NOMO-1 (cell line): Measurements from ENCODE around the gene ANKRD29.

Experiments used
- DNase-seq, 2 experiments: peaks; one replicate each; lab custom pipeline; 2025; ENCODE audit not compliant: unreplicated experiment in 2 of 2; lab: John Stamatoyannopoulos, UW

ANKRD29 gene

DNA sequence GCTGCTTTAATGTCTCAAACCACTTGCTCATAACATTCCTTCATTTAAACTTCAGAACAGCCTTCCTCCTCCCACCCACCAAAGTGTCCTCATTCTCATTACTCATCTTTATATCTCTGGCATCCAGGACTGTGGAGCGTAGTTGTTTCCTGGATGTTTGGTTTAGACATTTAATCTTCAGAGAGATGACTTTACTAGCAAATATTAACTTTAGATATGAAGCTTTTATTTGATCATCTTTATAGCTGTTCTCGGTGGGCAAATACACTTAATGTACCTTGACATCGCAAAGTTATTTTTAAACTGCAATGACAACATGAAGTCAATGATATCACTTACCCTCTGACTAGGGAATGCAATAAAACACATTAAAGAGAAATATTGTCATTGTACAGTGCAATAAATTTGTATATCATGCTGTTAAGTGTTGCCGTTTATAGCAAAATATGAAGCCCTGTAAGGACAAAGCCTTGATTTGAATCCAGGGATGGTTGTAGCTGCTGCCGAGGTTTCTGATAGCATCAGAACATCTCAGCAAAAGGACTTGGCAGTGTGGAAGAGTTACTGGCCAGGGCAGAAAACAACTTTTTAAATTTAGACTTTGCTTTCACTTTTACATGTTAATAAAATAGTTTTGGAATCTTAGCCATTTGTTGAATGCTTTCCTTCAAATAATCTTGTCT is 21.9 kb upstream of the ANKRD29 start:
- no peak for DNase-seq

DNA sequence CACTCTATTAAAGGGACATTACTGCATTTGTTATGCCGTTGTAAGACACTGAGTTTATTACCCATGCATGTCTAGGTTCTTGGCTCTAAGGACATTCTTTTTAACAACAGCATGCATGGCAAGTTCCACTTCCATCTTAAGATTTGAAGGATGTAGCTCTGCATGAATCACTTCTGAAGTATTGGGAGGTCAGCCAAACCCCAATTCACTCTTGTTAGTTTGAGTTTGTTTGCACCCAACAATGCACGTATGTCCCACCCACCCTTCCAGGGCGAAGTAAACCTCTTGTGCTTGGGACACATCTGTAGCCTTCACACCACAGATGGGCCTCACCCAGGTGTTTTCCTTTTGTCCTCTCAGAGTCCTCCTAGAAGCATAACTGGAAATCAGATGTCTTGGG is 21.0 kb upstream of the ANKRD29 start:
- no peak for DNase-seq

DNA sequence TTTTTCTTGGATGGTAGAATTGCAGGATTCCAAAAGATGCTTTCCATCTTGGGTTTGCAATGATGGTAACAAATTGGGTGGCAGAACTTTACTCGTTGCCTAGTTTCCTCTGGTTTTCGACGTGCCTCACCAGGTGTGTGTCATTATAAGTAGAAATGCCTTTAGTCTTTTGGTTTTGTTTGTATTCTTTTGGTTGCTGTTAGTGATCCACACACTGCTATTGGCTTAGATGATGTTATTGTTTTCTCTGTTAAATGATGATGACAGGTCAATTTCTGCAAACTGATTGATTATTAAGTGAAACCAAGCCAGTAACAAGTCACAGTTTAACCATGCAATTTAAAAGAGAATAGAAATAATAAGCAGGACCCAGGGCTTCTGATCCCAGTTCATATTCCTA is 20.4 kb upstream of the ANKRD29 start:
- DNase-seq = no peak

DNA sequence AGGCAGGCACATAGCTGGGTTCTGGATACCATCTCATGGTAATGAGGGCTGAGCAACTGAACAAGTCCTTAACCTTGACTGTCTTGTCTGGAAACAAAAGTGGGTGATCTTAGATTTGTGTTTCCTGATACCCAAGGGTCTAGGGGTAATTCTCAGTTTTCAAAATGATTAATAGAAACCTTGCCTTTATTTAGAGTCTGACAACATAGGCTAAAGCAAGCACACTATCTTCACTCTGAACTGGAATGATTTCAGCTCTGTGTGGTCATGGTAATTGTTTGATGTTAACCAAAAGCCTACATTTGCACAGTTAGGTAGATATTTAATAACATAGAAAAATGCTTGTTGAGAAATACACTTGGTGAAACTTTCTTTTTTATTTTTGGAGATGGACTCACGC is 19.8 kb upstream of the ANKRD29 start:
- DNase-seq = no peak

DNA sequence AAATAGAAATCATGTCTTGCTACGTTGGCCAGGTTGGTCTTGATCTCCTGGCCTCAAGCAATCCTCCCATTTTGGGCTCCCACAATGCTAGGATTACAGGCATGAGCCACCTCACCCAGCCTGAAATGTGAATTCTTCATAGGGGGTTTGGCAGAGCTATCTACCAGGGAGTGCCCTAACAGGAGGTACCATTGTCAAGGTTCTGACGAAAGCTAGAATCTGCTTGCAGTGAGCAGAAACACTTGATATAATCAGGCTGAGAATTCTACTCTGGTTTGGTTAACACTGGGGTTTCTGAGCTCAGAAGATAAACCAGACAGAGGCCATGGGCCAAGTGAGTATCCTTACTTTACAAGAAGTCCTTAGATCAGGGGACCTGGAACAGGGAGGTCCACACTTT is 19.3 kb upstream of the ANKRD29 start:
- no peak for DNase-seq

DNA sequence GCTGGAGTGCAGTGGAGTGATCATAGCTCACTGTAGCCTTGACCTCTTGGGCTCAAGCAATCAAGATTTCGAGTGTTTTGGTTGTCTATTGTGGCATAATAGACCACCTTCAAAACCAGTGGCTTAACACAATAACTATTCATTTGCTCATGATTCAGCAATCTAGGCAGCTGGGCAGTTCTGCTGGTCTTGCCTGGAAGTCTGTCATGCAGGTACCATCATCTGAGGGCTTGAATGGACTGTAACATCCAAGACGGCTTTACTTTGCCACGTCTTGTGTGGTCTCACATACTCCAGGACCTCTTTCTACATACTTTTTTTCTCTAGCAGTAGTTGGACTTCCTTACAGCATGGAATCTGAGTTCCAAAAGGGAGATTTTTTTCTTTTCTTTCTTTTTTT is 13.2 kb upstream of the ANKRD29 start:
- DNase-seq = no peak

DNA sequence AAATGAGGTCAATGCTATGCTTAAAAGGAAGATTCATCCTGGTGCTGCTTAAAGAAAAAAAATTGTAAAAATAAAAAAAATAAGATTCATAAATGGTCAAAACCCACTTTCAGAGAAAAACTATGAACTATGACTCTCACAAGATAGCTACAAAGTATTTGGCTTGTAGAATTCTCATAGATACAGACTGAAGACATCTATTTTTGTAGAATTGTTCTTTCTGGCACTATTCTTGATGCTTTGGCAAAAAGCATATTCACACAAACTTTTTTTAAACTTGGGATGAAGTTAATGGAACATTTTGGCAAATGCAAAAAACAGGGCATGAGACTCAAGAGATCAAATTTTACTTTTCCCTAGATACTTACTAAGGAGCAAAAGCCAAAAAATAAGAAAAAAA is 12.5 kb upstream of the ANKRD29 start:
- DNase-seq = no peak

DNA sequence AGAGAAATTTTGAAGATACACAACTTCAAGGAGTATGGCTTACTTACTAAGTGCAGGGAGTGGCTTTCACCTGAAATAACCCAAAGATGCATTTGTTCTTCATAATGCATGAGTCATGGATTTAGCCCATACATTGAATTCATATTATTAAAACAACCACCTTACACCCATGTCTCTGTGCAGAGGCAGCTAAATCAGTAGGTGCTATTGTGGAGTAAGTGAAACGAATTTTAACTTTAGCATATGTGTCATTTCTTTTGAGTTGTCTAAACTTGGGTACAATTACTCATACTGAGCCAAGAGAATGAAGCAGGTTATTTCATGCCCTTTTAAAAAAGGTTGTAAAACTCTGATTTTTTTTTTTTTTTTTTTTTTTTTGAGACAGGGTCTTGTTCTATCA is 11.0 kb upstream of the ANKRD29 start:
- DNase-seq = no peak

DNA sequence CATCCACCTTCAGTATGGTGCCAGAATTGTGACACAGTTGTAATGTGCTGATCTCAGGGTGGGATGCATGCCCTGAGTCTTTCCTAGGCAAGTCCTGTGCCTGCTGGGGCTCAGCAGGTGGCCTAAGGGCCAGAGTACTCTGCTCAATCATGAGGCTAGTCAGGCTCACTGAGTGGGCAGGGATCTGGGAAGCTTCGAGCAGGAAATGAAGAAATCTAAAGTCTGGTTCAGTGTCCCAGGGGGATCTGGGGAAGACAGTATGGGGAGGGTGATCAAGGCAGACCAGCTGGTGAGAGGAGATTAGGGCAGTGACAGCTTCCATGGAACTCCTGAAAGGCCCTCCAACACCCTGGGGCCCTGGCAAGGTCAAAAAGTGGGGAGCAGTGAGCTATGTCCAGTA is 8.9 kb upstream of the ANKRD29 start:
- no peak for DNase-seq

DNA sequence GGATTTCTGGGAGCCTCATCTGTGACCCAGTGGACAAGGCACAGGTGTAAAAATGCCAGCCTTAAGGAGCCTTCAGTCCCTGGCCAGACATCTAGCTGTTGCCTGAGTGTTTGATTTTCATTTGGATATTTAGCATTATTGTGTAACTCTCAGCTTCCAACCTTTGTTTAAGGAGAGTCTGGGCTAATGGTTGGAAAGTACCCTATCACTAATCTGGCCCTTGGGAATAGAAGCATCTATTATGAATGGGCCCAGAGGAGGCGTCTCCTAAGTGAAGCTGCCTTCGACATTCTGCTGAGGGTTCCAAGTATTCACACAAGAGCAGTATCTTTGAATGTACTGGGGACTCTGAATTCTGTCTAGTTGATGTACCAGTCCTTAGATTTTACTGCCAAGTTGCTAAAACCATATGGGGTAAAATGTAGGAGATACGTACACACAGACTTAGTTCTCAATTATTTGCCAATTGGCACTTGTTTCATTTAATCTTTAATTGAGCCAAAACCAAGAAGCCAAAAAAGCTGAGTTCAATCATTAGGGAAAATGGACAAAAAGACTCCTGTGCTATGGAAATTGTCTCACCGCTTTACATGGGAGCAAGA is 7.2 kb upstream of the ANKRD29 start:
- DNase-seq = no peak

DNA sequence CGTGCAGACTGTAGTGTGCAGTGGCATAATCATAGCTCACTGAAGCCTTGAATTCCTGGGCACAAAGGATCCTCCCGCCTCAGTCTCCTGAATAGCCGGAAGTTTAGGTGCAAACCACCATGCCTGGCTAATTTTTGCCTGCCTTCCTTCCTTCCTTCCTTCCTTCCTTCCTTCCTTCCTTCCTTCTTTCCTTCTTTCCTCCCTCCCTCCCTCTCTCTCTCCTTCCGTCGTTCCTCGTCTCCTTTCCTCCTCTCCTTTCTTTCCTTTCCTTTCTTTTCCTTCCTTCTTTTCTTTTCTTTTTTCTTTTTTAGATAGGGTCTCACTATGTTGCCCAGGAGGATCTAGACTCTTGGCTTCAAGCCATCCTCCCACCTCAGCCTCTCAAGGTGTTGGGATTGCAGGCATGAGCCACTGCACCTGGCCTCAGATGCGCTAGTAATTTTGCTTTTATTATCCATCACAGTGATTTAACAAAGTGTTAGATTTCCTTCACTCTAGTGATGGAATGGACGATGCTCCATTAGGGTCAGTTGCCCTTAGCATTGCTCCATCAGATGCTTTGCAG is 6.6 kb upstream of the ANKRD29 start:
- no peak for DNase-seq

DNA sequence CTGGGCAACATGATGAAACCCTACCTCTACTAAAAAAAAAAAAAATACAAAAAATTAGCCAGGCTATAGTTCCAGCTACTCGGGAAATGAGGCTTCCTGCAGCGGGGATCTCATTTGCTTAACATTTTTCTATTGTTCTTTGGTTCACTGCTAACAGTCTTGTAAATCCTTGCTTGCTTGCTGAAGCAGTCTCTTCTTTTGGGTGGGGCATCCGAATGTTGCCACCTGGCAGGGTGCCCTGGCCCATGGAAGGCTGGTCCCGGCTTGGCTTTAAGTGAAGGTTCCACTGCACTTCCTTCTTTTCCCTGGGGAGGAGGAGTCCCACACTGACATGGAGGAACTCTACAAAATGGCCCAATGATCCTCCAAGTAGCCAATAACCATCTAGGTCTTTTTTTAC is 6.0 kb upstream of the ANKRD29 start:
- no peak for DNase-seq

DNA sequence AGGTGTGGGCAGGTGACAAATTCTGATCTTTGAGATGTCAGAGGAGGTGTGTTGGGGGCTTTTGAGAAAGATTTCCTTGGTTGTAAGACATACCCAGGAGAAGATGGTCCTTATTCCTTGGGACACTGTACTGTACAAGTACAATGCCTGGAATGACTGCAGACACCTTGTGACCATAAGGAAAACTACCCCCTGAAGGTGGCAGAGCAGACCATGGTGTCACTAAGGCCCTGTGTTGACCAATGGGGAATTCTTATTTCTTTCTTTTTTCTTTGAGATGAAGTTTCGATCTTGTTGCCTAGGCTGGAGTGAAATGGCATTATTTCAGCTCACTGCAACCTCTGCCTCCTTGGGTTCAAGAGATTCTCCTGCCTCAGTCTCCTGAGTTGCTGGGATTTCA is 4.4 kb upstream of the ANKRD29 start:
- DNase-seq = no peak

DNA sequence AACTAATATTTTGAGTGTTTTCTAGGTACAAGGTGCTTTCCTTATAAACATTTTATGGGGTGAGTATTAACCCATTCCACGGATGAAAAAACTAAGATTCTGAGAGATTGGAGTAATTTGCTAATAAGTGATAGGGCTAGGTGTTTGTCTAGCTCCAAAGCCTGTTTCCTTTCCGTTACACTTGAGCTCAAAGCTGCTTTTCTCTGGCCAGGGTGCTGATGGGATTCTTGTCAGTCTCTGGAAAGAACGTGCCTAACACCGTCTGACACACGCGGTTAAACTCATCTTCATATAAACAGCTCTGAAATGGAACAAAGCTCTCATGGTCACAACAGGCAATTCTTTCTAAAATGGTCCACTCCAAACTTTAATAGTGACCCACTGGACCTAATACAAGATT is 2.0 kb upstream of the ANKRD29 start:
- no peak for DNase-seq

DNA sequence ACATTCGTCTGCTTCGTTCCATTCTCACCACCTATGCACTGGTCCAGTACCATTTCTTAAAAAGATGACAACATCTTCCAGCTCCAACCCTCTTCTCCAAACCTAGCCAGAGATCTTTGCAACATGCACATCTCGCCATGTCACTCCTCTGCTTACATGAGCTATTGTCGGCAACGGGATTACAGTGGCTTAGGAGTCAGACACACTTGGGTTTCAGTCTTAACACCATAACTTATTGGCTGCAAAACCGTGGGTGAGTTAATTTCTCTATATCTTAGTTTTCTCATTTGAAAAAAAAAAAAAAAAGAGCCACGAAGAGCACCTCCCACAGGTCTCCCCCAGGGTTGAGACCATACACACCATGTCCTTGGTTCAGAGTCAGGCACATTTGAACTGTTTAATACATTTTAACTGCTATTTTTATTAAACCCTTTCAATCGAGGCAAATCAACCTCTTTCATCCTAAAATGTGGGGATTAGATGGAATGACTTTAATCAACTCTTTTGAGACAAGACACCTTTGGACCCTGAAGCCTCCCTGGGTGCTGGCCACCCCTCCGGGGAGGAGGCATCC is 889 bp downstream of the ANKRD29 start:
- DNase-seq = no peak

DNA sequence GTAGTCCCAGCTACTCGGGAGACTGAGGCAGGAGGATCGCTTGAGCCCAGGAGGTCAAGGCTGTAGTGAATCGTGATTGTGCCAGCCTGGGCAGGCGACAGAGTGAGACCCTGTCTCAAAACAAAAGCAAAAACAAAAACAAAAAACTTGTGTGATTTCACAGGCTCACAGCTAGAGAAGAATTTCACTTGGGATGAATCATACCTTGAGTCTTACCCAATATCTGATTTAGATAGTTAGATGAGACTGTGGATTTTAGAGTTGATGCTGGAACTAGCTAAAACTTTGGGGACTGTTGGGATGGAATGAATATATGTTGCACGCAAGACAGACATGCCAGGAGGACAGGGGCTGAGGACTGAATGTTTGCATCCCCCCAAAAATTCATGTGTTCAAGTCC is 4.4 kb downstream of the ANKRD29 start:
- no peak for DNase-seq

DNA sequence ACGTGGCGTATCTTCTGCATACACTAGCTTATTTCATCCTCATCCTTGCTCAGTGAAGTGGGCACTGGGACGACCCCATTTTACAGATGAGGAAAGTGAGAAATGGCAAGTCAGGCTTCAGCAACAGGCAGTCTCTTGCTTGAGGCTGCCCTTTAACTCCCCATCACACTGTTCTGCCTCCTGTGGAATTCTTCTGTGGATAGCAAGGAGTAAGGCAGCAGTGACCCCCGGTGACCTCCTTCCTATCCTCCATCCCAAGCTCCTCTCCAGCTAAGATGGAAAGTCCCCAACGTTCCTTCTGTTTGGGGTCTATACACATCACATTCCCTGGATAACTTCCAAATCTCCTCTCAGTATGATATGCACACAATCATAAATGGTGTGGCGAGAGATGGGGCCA is 10.5 kb downstream of the ANKRD29 start:
- no peak for DNase-seq

DNA sequence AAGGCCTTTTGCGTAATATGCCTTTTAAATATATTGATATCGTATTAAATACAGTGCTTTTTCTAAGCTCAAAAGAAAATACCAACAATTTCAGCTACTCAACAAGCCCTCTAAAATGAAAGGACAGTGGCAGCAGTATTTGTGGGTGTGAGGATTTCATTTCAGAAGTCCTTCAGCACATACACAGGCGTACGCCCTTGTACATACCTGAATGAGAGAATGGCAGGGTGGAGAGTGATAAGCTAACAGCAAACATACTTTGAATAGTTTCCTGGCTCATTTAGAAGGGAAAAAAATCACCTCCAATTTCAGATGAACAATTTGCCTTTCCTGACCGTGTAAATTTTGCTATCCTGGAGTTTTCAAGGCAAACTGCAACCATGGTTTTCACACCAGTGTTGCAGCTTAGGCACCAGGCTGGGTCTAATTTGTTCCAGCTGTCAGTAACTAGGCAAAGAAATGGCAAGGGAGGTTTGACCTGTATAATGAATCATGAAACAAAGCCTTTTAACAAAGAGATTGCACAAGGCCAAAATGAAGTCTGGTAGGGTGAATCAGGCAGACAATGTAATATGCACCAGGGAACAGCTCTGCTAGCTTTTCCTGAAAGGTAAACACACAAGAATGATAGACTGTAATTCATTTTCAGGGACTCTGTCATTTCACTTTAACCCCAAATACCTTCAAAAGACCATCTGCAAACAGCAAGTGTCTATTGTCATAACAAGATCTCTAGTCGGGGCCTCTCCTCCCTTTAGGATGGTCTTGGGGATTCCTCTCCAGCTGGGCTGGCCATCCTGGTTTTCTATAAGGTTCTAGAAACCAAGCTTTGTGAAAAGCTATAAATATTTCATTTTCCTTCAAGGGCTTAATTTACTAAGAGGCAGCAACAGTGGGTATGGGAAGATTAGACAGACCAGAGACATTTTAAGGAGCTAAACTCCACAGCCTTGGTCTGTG is 11.5 kb downstream of the ANKRD29 start:
- no peak for DNase-seq

DNA sequence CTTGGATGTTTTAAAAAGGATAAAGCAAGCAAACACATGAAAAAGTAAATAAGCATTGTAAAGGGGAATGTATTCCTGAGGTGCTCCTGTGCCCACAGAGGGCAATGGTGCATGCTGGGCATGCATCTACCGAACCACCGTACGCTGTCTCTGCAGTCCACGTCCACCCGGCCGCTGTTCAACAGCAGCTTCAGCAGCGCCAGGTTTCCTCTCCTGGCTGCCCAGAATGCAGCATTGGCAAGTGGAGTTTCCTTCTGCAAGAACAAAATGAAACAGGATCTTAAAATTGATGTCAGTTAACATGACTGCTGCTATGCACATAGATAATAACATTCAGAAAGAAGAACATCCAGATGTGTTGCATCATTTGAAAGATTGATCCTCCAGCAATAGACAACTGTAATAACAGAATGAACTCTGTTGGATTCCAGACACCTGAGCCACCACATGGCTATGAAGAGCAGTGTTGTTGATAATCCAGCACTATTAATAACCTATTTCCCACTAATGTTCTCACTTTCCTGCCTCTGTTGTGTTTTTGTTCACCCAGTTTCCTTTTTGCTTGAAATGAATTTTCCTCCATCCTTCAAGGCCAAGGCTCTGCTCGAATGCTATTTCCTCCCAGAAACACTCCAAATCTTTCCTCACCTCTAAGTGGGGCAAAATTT is 13.6 kb downstream of the ANKRD29 start:
- peak in 1 of 2 experiments; percentile 57 for DNase-seq

DNA sequence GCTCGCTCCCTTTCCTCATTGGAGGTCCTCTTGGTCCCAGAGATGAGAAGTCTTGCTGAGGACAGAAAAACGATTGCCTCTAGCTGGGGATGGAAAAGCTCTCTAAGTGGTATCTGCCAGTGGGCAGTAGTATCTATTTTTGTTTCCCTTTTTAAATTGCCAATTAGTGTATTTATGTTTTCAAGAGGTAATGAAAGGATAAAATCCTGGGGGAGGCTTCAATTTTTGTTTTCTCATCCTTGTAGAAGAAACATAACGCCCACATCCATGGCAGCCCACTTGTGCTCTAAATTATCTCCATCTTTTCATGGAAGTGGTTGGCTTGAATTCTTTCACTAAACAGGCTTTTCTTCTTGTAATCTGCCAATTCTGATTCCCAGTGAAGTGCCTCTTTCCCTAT is 14.3 kb downstream of the ANKRD29 start:
- DNase-seq = no peak

DNA sequence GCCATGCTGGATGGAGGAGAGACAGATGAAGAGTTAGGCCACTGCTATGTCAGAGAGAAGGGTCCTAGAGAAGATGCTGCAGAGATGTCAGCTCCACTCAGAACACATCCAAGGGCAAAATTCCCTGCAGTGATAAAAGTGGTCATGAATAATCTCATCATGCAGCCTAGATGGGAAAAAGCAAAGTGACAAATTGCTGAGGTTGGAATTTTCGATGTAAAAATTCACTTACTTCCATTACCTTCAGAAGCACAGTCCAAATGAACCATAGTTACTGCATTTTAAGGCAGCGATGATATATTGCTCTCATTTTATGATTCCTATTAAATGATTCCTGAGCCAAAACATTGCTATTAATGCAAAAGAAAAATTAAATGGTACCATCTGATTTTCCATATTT is 16.4 kb downstream of the ANKRD29 start:
- DNase-seq = no peak
